HG03064 (cell line): Measurements from ENCODE around the gene NCAM2.
"Not testable (repeated sequence)": the region's sequence is repeated elsewhere in the genome, so short reads cannot be mapped to it uniquely, and the experiment has no call there.

Experiments
- ATAC-seq: cut with Tn5 transposase; IDR thresholded peaks from one replicate; pipeline ENCODE4 v1.9.1; 2021; ENCODE audit warnings: low read depth; ENCODE audit not compliant: unreplicated experiment

The NCAM2 gene

DNA sequence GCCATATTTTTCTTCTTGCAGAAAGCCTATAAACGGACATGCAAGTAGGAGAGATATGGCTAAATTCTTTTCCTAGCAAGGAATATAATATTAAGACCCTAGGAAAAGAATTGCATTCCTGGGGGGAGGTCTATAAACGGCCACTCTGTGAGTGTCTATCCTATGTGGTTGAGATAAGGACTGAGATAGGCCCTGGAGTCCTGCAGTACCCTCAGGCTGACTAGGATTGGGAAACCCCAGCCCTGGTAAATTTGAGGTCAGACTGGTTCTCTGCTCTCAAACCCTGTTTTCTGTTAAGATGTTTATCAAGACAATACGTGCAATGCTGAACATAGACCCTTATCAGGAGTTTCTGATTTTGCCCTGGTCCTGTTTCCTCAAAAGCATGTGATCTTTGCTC lies 404.0 kb downstream of the NCAM2 start:
- ATAC-seq, result not testable (repeated sequence)

DNA sequence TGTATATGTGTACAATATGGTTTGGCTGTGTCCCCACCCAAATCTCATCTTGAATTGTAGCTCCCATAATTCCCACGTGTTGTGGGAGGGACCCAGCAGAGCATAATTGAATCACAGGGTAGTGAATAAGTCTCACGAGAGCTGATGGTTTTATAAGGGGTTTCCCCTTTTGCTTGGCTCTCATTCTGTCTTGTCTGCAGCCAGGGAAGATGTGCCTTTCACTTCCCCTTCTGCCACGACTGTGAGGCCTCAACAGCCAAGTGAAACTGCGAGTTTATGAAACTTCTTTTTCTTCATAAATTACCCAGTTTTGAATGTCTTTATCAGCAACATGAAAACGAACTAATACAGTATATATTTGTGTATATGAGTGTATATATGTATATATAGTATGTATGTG lies 406.1 kb downstream of the NCAM2 start:
- not testable (repeated sequence) for ATAC-seq

GRCh38 chr21:21406921-21407320 lies 408.7 kb downstream of the NCAM2 start:
- no peak for ATAC-seq

GRCh38 chr21:21412096-21412495 lies 413.9 kb downstream of the NCAM2 start:
- no peak for ATAC-seq

DNA sequence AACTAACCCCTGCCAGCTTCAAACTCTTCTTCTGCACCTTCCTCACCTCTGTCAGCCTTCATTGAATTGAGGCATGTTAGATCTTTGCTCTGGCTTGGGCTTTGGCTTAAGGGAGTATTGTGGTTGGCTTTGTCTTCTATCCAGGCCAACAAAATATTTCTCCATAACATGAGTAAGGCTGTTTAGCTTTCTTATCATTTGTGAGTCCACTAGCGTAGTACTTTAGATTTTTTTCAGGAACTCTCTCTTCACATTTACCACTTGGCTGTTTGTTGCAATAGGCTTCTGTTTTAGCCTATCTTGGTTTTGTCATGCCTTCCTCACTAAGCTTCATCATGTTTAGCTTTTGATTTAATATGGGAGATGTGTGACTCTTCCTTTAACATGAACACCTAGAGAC lies 417.5 kb downstream of the NCAM2 start:
- no peak for ATAC-seq

DNA sequence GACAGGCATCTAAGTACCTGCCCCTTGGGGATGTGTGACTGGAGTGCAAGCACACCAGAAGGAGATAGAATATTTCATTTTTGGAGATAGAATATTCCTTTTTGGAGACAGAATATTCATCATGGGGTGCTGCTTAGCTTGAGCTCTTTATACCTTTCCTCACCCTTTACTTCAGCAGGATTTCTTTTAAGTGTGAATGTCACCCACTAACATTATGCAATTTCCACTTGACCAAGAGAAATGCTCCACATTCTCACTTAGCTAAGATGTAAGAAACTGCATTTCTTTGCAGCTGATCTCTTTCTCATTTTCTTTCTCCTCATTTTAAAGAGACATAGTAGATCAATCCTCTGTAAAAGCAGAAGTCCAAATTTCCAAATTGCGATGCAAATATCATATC lies 436.7 kb downstream of the NCAM2 start:
- ATAC-seq, result no peak

DNA sequence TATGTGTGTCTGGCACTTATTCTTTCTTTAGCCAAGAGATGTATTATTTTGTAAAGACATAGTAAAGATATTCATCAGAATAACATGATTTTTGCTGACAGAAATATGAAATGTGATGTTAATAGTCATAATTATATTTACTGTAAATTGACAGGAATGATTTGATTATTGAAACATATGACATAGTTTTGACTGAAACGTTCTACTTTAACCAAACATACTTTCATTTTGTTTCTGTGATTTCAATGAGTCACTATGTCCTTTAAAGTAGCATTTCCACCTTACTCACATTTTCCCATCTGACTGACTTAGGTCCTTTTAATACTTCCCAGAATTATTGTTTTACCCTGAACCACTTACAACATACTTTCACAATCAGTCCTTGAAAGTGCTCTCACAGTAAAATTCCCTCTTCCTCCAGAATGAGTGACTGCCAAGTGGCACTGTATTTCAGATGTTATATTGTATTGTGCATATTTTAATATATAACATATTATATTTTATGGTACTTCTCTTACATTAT lies 437.9 kb downstream of the NCAM2 start:
- ATAC-seq, result no peak

- ATAC-seq, result no peak
Measured at GRCh38 chr21:21439761-21440160, 441.6 kb downstream of the NCAM2 start.

GRCh38 chr21:21457077-21457476 lies 458.9 kb downstream of the NCAM2 start:
- ATAC-seq, result no peak

DNA sequence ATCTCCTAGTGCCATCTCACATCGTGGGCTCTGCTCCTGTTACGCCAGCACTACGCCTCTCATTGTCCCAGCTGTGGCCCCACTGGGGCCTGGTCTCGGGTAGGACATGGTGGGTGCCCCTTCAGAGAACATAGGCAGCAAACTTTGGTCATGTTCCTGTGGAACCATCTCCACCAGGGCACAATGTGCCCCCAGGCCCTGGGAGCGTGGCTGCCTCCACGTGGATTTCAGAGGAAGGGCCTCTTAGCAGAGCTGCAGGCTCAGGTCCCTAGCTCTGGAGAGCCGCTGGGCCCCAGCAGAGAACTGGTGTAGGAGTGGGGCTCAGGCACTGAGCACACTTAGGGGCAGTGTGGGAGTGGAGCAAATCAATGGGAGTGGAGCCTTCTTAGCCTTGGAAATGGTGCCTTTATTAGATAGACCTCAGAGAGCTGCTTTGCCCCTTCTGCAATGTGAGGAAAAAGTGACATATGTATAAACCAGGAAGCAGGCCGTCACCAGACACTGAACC lies 460.0 kb downstream of the NCAM2 start:
- no peak for ATAC-seq

DNA sequence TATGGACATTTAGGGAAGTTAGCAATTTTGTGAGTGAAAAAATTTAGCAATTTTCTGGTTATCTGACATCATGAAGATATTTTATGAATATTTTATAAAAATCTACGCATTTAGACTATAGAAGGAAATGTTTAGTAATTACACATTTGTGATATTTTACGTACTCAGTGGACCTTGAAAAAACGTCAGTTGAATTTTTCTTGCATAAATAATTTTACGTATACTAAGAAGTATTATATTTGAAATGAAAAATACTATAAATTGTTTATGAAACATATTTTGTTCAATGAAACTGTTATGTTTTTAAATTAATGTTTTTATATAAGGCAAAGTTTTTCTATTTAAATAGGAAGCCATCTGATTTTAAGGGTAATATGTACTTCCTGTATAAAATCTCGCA lies 462.8 kb downstream of the NCAM2 start:
- ATAC-seq, result no peak

- ATAC-seq, result no peak
Measured at GRCh38 chr21:21463456-21463855, 465.2 kb downstream of the NCAM2 start.

GRCh38 chr21:21464684-21465083 lies 466.5 kb downstream of the NCAM2 start:
- no peak for ATAC-seq

DNA sequence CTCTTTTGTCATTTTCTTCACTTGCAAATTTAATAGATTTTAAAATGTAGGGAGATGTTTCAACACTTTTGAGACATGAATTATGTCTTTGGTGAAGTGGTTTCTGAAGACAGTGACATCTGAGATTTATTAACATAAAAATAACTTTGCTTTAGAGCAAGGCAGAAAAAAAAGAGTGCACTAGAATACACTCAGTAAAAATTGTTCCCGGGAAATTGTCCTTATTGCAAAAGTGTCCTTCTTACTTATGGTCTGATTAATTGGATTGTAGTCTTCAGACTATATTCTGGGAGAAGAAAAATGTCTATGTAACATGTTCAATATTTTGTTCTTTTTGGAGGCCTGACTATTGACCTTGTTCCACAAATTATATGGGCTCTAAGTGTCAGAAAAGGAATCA lies 468.5 kb downstream of the NCAM2 start:
- ATAC-seq, result no peak

GRCh38 chr21:21468003-21468402 lies 469.8 kb downstream of the NCAM2 start:
- no peak for ATAC-seq

- ATAC-seq, result no peak
Measured at GRCh38 chr21:21481239-21481638, 483.0 kb downstream of the NCAM2 start.

DNA sequence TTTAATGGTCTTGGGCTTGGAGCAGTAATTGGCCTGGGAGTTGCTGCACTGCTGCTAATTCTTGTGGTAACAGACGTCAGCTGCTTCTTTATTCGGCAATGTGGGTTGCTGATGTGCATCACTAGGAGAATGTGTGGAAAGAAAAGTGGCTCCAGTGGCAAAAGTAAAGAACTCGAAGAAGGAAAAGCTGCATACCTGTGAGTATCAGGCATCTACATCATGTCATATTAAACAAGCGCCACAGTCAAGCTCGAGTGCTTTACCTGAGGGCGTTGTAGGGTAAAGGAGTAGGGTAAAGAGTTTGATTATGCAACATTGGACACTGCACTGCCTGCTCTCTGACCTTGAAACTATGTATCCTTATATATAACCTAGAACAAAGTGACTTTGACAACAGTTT lies 510.6 kb downstream of the NCAM2 start:
- ATAC-seq, result no peak

GRCh38 chr21:21530680-21531079 lies 532.5 kb downstream of the NCAM2 start:
- no peak for ATAC-seq

GRCh38 chr21:21547368-21547953 lies 549.3 kb downstream of the NCAM2 start:
- no peak for ATAC-seq

GRCh38 chr21:21559285-21560045 lies 561.3 kb downstream of the NCAM2 start:
- no peak for ATAC-seq
